H1 (cell line): ENCODE measurements around the gene COL6A3. TPM values are rescaled to one million over a fixed set of nuclear protein-coding genes. Genes with fewer than 3 reads are reported as not detected.

Experiments used
- CTCF ChIA-PET: fragments of 300-600 bp; sonication (Branson Sonifier 250); formaldehyde crosslinking; loops from one replicate; lab custom pipeline; 2021; ENCODE audit not compliant: partially characterized antibody; lab: Charles Lee
- POLR2A ChIA-PET: fragments of 300-600 bp; sonication (Branson Sonifier 250); formaldehyde crosslinking; loops from one replicate; lab custom pipeline; 2021; ENCODE audit warnings: inconsistent platforms; ENCODE audit not compliant: partially characterized antibody; lab: Charles Lee
- DNase-seq, 2 experiments: peaks; one replicate each; pipeline versions ENCODE4 v3.0.0 to v3.0.0-alpha.2; 2010 to 2022; ENCODE audit warnings: low spot score in 2 of 2, low read depth in 1 of 2, mixed read lengths in 1 of 2
- FAIRE-seq: peaks from 2 replicates; lab custom pipeline; 2011; peaks lifted over from hg19 to GRCh38; lab: Jason Lieb, UNC
- H2AFZ ChIP-seq: 2 replicates; pipeline ENCODE4 v1.8.1; 2012; ENCODE audit warnings: low read length, inconsistent platforms
- H2AK5ac ChIP-seq: 2 replicates; pipeline ENCODE4 v1.6.1; 2013; ENCODE audit warnings: low read depth, low read length
- H2BK120ac ChIP-seq: replicated peaks from 2 replicates; pipeline ENCODE3; 2013; ENCODE audit warnings: low read depth, low read length, inconsistent platforms
- H2BK12ac ChIP-seq: 2 replicates; pipeline ENCODE4 v1.6.1; 2013; ENCODE audit warnings: low read depth, low read length
- H2BK15ac ChIP-seq: 2 replicates; pipeline ENCODE4 v1.6.1; 2013; ENCODE audit warnings: low read length
- H2BK20ac ChIP-seq: 2 replicates; pipeline ENCODE4 v1.6.1; 2013; ENCODE audit warnings: low read length
- H2BK5ac ChIP-seq: 2 replicates; pipeline ENCODE4 v1.6.1; 2013; ENCODE audit warnings: low read depth, low read length
- H3K14ac ChIP-seq: 2 replicates; pipeline ENCODE4 v1.6.1; 2013; ENCODE audit warnings: inconsistent platforms; ENCODE audit not compliant: insufficient read length
- H3K18ac ChIP-seq: 2 replicates; pipeline ENCODE4 v1.6.1; 2013; ENCODE audit warnings: low read length; ENCODE audit errors: extremely low read depth
- H3K23ac ChIP-seq: 2 replicates; pipeline ENCODE4 v1.6.1; 2013; ENCODE audit warnings: inconsistent platforms; ENCODE audit not compliant: insufficient read length
- H3K23me2 ChIP-seq: 2 replicates; pipeline ENCODE4 v1.6.1; 2013; ENCODE audit warnings: low read depth, low read length
- H3K27ac ChIP-seq: 2 replicates; pipeline ENCODE4 v1.6.1; 2011; ENCODE audit warnings: low read depth, low read length, inconsistent platforms
- H3K27me3 ChIP-seq, 4 experiments: replicated peaks in 1 of 4; 1 replicate in 1 of 4; 2 replicates in 3 of 4; pipeline versions ENCODE4 v1.6.1 to v1.8.1; 2011 to 2013; ENCODE audit warnings: low read length in 3 of 4, mild to moderate bottlenecking in 3 of 4, inconsistent platforms in 2 of 4, mixed read lengths in 2 of 4, moderate library complexity in 1 of 4; ENCODE audit not compliant: control insufficient read depth in 3 of 4, insufficient read depth in 3 of 4; ENCODE audit errors: extremely low read depth in 1 of 4
- H3K36me3 ChIP-seq, 4 experiments: 2 replicates each; pipeline versions ENCODE4 v1.6.1 to v1.8.1; 2011 to 2013; ENCODE audit warnings: mild to moderate bottlenecking in 4 of 4, low read length in 3 of 4, moderate library complexity in 2 of 4, control low read depth in 1 of 4, inconsistent platforms in 1 of 4; ENCODE audit not compliant: insufficient read depth in 4 of 4, control insufficient read depth in 2 of 4
- H3K4ac ChIP-seq: replicated peaks from 2 replicates; pipeline ENCODE3; 2013; ENCODE audit warnings: low read length, low read depth, mixed read lengths, inconsistent platforms; ENCODE audit not compliant: insufficient read length
- H3K4me1 ChIP-seq, 4 experiments: replicated peaks in 1 of 4; 1 replicate in 1 of 4; 2 replicates in 3 of 4; pipeline versions ENCODE4 v1.6.1 to v1.8.1; 2011 to 2013; ENCODE audit warnings: low read length in 3 of 4, inconsistent platforms in 2 of 4, mixed read lengths in 1 of 4; ENCODE audit not compliant: insufficient read depth in 4 of 4, control insufficient read depth in 3 of 4
- H3K4me2 ChIP-seq, 2 experiments: 2 replicates each; pipeline versions ENCODE4 v1.6.1 to v1.8.1; 2011 to 2013; ENCODE audit warnings: low read depth in 2 of 2, low read length in 2 of 2, control low read depth in 1 of 2, inconsistent platforms in 1 of 2, mild to moderate bottlenecking in 1 of 2; ENCODE audit not compliant: insufficient read depth in 1 of 2
- H3K4me3 ChIP-seq, 4 experiments: fragments of 200-600, 300-600 bp in 1 of 4; sonication (generic), shearing (Covaris generic), sonication (Bioruptor Twin) in 1 of 4; 2 replicates each; pipeline versions ENCODE4 v1.5.1 to v1.8.1; 2011 to 2016; ENCODE audit warnings: low read length in 4 of 4, low read depth in 3 of 4, control low read depth in 2 of 4, inconsistent platforms in 2 of 4, mild to moderate bottlenecking in 2 of 4, mixed read lengths in 1 of 4, moderate library complexity in 1 of 4; ENCODE audit not compliant: insufficient read depth in 2 of 4; ENCODE audit errors: extremely low read depth in 1 of 4
- H3K56ac ChIP-seq: replicated peaks from 2 replicates; pipeline ENCODE3; 2013; ENCODE audit warnings: low read depth, mild to moderate bottlenecking, mixed read lengths, low read length, inconsistent platforms; ENCODE audit not compliant: insufficient read length
- H3K79me1 ChIP-seq: 2 replicates; pipeline ENCODE4 v1.6.1; 2013; ENCODE audit warnings: low read depth, low read length, control low read depth
- H3K79me2 ChIP-seq, 2 experiments: 2 replicates each; pipeline versions ENCODE4 v1.6.1 to v1.8.1; 2012 to 2013; ENCODE audit warnings: low read length in 2 of 2, mild to moderate bottlenecking in 2 of 2, inconsistent platforms in 1 of 2; ENCODE audit not compliant: insufficient read depth in 2 of 2, control insufficient read depth in 1 of 2
- H3K9ac ChIP-seq, 4 experiments: replicated peaks in 1 of 4; 1 replicate in 1 of 4; 2 replicates in 3 of 4; pipeline versions ENCODE4 v1.6.1 to v1.8.1; 2011 to 2013; ENCODE audit warnings: low read depth in 3 of 4, low read length in 3 of 4, control low read depth in 2 of 4, mild to moderate bottlenecking in 2 of 4, moderate library complexity in 2 of 4, inconsistent platforms in 1 of 4; ENCODE audit errors: extremely low read depth in 1 of 4
- H3K9me3 ChIP-seq, 2 experiments: 2 replicates each; pipeline versions ENCODE4 v1.6.1 to v1.8.1; 2012 to 2013; ENCODE audit warnings: mild to moderate bottlenecking in 2 of 2, moderate library complexity in 2 of 2, control low read depth in 1 of 2, inconsistent platforms in 1 of 2, low read depth in 1 of 2, low read length in 1 of 2, mixed read lengths in 1 of 2; ENCODE audit not compliant: insufficient read depth in 2 of 2
- H4K20me1 ChIP-seq, 2 experiments: replicated peaks in 1 of 2; 2 replicates each; pipeline versions ENCODE3 to v1.8.1; 2011 to 2013; ENCODE audit warnings: inconsistent platforms in 2 of 2, low read length in 2 of 2, mild to moderate bottlenecking in 1 of 2; ENCODE audit not compliant: insufficient read depth in 2 of 2, control insufficient read depth in 1 of 2
- H4K5ac ChIP-seq: 2 replicates; pipeline ENCODE4 v1.6.1; 2013; ENCODE audit warnings: low read length, low read depth, mixed read lengths, inconsistent platforms; ENCODE audit not compliant: insufficient read length
- H4K8ac ChIP-seq: 2 replicates; pipeline ENCODE4 v1.8.0; 2013; ENCODE audit warnings: mild to moderate bottlenecking, moderate library complexity, low read length, inconsistent platforms; ENCODE audit not compliant: insufficient read depth; ENCODE audit errors: extremely low read depth
- H4K91ac ChIP-seq: replicated peaks from 2 replicates; pipeline ENCODE3; 2013; ENCODE audit warnings: low read length, mixed read lengths, inconsistent platforms; ENCODE audit not compliant: insufficient read length
- CTBP2 ChIP-seq: IDR thresholded peaks from 2 replicates; pipeline ENCODE4 v1.7.0; 2011; ENCODE audit warnings: borderline replicate concordance, mild to moderate bottlenecking, moderate library complexity, mixed read lengths, low read length; ENCODE audit not compliant: insufficient read depth, insufficient read length
- JUN ChIP-seq: IDR thresholded peaks from 2 replicates; pipeline ENCODE4 v1.6.1; 2011; ENCODE audit warnings: low read depth, mild to moderate bottlenecking, improper control_type of control experiment, low read length
- RFX5 ChIP-seq: IDR thresholded peaks from 2 replicates; pipeline ENCODE4 v1.6.1; 2011; ENCODE audit warnings: low read depth, low read length, improper control_type of control experiment, borderline replicate concordance
- RXRA ChIP-seq: IDR thresholded peaks from 2 replicates; pipeline ENCODE4 v1.6.1; 2011; ENCODE audit warnings: low read depth, mild to moderate bottlenecking, low read length, moderate library complexity; ENCODE audit not compliant: insufficient read depth
- TAF7 ChIP-seq: optimal IDR thresholded peaks from 2 replicates; pipeline ENCODE3; 2011; ENCODE audit warnings: low read depth, mild to moderate bottlenecking, inconsistent platforms, low read length, moderate library complexity, borderline replicate concordance
- WGBS, 2 experiments: shearing (Covaris generic) in 1 of 2; methylation state at CpG; one replicate each; pipeline versions ENCODE4 v1.1.6 to v1.1.7; 2013 to 2015; ENCODE audit warnings: low lambda C conversion rate in 2 of 2, mixed read lengths in 2 of 2, inconsistent platforms in 1 of 2, low coverage in 1 of 2, missing lambda C conversion rate in 1 of 2; ENCODE audit not compliant: insufficient replicate concordance in 2 of 2, insufficient coverage in 1 of 2, insufficient read length in 1 of 2; ENCODE audit errors: extremely low coverage in 1 of 2, missing lambda C conversion rate in 1 of 2; 5-methylcytosine and 5-hydroxymethylcytosine counted together
- polyA plus RNA-seq, 7 experiments: library from polyadenylated mRNA; depleted of rRNA in 3 of 7; stranded (reverse) in 5 of 7; unstranded in 2 of 7; fragments of >200 nt in 5 of 7; fragments of 200-250 nt in 2 of 7; gene quantifications; 1 replicate in 5 of 7; 2 replicates in 1 of 7; 4 replicates in 1 of 7; pipeline versions ENCODE4 v1.2.1 to v1.2.3, GENCODE V29; 2011 to 2013; ENCODE audit warnings: missing spikeins in 2 of 7, mixed read lengths in 2 of 7
- total RNA-seq: library from RNA; stranded (reverse); fragmentation: NEBNext Ultra II Directional; extraction: Animal tissue kit (Norgen Biotek cat#: 25700); gene quantifications from 2 replicates; pipeline ENCODE4 v1.2.1, GENCODE V29; 2021

Gene COL6A3
- total and polyA plus RNA-seq, 2 of the 8 experiments (the other 6 are each of a cell fraction or from before 2014, with no cell fraction given): 1.2 to 3.4 TPM

- Histone ChIP-seq H2BK15ac (no peak overlapping the region), H3K79me1 (no peaks in the 10 kb centered on the region), H2BK5ac (no peak overlapping the region), H3K9ac (no peak overlapping the region), H3K79me2 (no peaks in the 10 kb centered on the region), H3K36me3 (no peaks in the 10 kb centered on the region), H2BK20ac (no peak overlapping the region), H3K23ac (no peak overlapping the region), H3K4me2 (no peak overlapping the region), H3K4me3 (no peak overlapping the region), H2BK120ac (no peak overlapping the region), H4K20me1 (no peaks in the 10 kb centered on the region), H2BK12ac (no peak overlapping the region), H2AFZ (no peak overlapping the region), H3K27ac (no peak overlapping the region), H2AK5ac (no peak overlapping the region), H3K9me3 (no peaks in the 10 kb centered on the region; a peak in 1 of 4 replicates), H3K18ac (no peak overlapping the region), H3K23me2 (no peaks in the 10 kb centered on the region), H3K56ac (no peak overlapping the region), H3K4ac (no peak overlapping the region), H4K8ac (no peak overlapping the region), H4K91ac (no peak overlapping the region), H4K5ac (no peak overlapping the region), H3K14ac (no peak overlapping the region), H3K27me3 (no peaks in the 10 kb centered on the region; a peak in 1 of 7 replicates), H3K4me1 (no peaks in the 10 kb centered on the region)
- no peak for DNase-seq
- WGBS, 2 experiments: 75% methylated on average over 1 of the region's 1 CpG; no CpG with 5 or more reads in 1 of the 2 experiments
- no peak for TF ChIP-seq RFX5
- TF ChIP-seq CTBP2: no peak
- TF ChIP-seq TAF7: no peak
- TF ChIP-seq RXRA: no peak
- TF ChIP-seq JUN: no peak
- no peak for FAIRE-seq
- CTCF ChIA-PET: interaction anchor here (0.6 to 1.2 kb wide), 2 partner anchors 15 to 289 kb away, joined by 3 to 5 read pairs; no protein-coding TSS in a partner anchor
- POLR2A ChIA-PET: no interaction called here
Observed at GRCh38 chr2:237282568-237283128, 131.3 kb downstream of the COL6A3 start.
